ENCODE data around the gene CRTC1. TPM values are rescaled to one million over a fixed set of nuclear protein-coding genes. Genes with fewer than 3 reads are reported as not detected.

CRTC1 gene
- total RNA-seq, 1 donor from 2014 or later = 10.3 TPM

DNA sequence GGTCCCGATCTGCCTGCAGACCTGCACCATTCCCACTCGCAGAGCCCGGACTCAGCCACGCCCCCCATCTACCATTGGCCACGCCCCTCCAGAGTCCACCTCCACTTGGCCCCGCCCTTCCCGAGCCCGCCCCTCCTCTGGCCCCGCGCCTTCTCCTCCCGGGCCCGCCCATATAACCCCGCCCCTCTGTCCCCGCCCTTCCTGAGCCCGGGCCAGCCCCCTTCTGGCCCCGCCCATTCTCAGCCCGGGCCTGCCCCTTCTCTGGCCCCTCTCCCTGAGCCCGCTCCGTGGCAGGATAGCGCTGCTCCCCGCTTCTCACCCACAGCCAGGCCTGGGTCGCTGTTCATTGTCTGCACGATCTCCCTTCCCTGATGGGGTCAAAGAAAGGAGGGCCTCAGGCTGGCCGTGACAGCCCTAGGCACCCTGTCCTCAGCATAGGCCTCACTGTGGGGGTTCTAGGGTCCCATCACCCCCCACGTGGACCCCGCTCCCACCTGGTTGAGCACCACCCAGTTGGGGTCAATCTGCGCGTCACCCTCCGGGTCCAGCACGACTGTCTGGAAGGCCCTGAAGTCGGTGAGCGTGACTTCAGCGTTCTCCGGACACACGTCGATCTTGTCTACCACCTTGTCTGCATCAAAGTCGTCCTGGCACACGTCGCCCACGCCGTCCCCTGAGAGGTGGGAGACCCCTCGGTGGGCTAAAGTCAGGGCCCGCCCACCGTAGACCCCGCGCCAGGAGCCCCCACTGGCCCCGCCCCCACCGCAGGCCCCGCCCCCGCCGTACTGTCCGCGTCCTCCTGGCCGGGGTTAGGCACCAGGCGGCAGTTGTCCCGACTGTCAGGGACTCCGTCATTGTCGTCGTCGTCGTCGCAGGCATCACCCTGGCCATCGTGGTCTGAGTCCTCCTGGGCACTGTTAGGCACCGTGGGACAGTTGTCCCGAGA, 102.0 kb downstream of the CRTC1 start:
- DNase-seq = peak; percentile 85
- intact Hi-C loops (cut with micrococcal nuclease) = no loop called here
- ATAC-seq = peak; percentile 80

DNA sequence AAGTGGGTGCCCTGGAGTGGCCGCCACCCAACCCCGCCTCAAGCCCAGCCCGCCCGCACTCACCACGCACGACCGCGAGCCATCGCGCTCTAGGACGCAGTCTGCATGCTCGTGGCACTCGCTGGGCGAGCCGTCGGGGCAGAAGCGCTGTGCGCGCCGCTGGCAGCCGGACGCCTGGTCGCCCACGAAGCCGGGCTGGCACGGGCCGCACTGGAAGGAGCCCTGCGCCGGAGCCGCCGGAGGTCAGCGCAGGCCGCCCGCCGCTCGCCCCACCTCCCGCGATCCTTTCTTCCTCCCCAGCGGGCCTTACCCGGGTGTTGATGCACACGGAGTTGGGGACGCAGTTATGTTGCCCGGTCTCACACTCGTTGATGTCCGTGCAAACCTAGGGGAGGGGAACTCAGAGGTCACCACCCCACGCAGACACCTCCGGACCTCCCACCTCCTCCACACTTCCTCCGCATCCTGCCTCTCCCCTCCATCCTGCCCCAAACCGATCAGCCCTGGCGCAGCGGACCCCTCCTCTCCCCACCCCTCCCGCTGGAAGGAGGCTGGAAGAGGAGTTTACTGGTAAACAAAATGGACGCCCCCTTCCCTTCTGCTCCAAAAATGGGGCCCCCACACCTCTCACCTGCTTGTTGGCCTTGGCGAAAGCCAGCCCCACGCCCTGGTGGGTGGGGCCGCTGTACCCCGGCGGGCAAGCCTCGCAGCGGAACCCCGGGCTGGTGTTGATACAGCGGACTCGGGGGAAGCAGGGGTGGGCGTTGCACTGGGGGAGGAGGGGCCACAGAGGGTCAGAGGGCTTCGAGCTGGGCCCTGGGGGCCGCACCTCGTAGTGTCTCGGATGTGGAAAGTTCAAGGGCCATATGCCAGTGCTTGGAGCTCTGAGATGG, 105.3 kb downstream of the CRTC1 start:
- intact Hi-C loops (cut with micrococcal nuclease) = no loop called here
- ATAC-seq (no peak), DNase-seq (no peak)

DNA sequence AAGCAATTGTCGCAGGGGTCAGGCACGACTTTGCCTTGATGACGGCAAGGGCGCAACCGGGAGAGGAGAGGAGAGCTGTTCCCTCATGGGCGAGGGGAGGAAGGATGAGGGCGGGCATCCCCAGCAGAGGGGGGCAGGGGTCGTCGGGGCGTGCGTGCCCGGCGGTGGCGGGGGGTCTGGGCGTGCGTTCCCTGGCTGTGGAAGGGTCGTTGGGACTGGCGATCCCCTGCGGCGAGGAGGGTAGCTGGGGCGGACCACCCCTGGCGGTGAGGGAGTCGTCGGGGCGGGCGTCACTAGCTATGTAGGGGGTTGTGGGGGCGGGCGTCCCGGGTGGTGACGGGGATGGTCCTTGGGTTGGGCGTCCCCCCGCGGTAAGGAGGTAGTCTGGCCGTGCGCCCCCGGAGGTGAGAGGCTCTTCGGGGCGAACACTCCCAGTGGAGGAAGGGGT, 106.0 kb downstream of the CRTC1 start:
- ATAC-seq (no peak), DNase-seq (no peak)
- intact Hi-C loops (cut with micrococcal nuclease) = no loop called here

DNA sequence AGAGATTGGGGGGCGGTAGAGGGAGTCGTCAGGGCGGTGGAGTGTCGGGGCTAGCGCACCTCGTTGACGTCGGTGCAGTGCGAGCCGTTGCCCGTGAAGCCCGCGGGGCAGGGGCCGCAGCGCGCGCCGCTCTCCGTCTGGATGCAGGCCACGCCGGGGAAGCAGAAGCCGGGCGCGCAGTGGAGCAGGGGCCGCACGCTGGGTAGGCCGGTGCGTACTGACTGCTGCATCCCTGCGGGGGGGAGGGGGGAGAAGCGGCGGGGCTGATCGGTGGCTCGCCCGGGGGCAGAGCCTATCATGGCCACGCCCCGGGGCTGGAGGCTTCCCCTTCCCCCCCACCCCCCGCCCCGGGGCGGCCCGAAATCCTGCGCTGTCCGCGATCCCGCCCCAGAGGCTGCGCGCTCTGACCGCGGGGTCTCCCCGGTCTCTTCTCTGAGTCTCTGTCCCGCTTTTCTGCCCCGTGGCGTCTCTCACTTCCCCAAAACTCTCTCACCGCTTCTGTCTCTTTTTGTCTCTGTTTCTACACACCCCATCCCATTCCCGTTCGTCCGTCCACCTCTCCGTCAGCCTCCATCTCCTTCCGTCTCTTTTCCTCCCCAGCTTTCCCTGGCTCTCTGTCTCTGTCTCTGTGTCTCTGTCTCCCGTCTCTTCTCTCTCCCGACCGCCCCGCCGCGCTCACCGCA, 106.5 kb downstream of the CRTC1 start:
- intact Hi-C loops (cut with micrococcal nuclease) = no loop called here
- ATAC-seq (peak; percentile 24), DNase-seq (peak; percentile 60)

DNA sequence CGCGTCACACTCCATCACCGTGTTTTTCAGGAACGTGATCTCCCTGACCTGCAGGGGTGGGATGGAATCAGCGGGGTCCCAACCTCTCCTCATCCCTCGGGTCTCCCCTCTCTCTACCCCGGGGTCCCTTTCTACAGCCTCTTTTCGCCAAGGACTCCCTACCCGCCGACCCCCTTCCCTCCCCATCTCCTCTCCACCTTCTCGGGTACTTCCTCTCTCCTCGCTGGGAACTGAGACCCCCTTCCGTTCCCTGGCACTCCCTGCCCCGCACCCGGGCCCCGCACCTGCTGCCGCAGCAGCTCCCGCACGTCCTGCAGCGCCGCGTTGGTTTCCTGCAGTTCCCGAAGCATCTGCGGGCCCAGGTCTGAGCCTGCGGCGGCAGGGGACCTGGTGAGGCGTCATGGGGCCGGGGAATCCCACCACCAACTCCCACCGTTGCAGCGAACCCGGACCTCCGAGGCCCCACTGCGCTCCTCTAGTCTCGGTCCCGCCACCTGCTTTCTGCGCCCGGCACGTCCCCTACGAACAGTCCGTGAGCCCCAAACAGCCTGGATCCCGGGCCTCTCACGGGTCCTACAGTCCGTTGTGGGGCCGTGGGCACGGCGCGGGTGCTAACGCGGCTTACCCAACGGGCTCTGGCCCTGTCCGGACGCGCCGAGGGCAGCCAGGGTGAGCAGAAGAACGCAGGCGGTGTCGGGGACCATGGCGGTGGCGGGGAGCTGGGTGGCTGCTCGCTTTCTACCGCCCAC, 107.3 kb downstream of the CRTC1 start, which contains the start of gene COMP:
TSS of gene COMP (minus strand) at position 740 of the 749 bp plus-strand sequence. CDS start at position 704, 36 bp downstream.
- ATAC-seq = no peak
- intact Hi-C loops (cut with micrococcal nuclease) = no loop called here
- DNase-seq = no peak

DNA sequence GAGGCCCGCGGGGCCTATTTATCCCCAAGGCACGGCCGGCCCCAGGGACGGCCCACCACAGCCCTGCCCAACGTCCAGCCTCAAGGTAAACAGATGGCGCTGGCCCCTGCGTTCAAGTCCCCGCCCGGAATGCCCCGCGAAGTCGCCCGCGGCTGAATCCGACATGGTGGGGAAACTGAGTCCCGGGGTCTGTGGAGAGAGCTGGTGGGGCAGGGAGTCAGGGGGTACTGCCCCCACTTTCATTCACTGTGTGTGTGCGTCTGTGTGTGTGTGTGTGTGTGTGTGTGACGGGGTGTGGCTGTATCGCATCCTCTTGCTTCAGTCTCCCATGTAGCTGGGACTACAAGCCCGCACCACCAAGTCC, 107.8 kb downstream of the CRTC1 start:
- intact Hi-C loops (cut with micrococcal nuclease) = no loop called here
- ATAC-seq = no peak
- DNase-seq = no peak

DNA sequence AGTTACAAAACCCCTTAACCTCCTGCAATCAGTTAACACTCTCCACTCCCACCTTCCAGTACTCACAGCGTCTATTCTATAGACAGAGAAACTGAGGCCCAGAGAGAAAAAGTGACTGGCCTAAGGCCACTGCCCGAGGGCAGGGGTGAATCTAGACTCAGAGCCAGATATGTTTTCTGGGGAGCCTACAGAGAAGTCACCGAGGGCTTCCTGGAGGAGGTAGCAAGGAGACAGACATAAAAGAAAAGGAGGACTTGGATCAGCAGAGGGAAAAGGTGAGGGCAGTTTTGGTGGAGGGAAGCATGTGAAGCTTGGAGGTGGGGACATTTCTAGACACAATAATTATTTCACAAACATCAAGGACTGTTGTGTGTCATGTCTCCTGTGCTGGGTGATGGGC, 109.2 kb downstream of the CRTC1 start:
- ATAC-seq (no peak), DNase-seq (no peak)
- intact Hi-C loops (cut with micrococcal nuclease) = no loop called here

DNA sequence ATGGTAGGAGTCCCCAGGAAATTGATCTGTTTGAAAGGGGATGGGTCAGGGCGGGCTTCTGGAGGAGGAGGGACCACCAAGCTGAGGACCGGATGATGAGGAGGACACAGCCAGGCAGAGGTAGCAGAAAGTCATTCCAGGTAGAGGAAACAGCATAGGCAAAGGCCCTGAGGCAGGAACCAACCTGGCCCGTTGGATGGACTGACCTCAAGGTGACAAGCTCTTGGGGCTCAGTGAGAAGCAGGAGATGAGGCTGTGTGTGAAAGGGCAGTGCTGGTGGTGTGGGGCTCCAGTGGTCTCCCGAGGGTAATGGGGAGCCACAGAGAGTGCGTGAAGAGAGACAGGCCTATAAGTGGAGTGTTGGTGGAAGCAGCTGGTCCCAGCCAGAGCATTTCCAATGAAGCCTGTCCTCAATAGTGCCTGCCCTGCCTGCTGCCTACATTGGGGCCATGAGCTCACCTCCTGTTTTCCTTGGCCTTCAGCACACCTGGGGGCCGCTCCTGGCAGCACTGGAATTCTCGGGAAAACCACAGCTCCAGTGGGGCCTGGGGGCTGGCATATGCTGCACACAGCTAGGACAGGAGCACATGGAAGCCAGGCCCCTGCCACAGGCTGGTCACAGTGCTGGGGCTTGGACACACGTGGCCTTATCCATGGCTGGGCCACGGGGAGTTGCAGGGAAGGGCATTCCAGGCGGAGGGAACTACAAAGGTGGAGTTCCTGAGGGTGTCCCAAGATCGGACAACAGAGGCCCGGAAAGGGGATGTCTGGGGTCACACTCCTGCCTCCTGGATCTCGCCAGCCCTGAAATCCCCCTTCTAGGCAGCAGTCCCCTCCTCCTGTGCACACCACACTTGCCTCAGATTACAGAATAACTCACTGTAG, 109.9 kb downstream of the CRTC1 start:
- ATAC-seq (no peak), DNase-seq (no peak)
- intact Hi-C loops (cut with micrococcal nuclease) = no loop called here

DNA sequence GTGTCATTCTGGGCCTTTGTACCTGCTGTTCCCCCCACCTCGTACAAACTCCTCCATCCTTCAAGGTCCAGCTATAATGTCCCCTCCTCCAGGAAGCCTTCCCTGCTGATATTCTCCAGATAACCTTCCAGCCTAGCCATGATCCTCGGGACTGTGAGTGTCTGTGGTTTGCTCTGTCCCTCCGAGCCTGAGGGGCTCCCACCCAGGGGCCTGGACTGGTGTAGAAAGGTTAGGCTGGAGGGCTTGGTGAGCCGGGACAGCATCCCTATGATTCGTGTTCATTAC, 110.5 kb downstream of the CRTC1 start:
- intact Hi-C loops (cut with micrococcal nuclease) = no loop called here
- DNase-seq (no peak), ATAC-seq (no peak)

DNA sequence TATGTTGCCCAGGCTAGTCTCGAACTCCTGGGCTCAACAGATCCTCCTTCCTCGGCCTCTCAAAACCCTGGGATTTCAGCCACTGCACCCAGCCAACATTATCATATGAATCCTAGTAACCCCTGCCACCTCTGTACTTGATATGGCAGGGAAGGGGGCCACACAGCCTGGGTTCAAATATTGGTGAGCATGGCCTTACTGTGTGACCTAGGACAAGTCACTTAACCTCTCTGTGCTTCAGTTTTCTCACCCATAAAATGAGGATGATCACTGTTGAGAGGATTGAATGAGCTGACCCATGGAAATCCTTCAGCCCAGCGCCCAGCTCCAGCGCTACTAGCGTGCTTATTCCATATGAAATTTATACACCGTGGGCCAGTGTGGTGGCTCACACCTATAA, 111.2 kb downstream of the CRTC1 start:
- ATAC-seq = no peak
- no peak for DNase-seq
- intact Hi-C loops (cut with micrococcal nuclease) = no loop called here

DNA sequence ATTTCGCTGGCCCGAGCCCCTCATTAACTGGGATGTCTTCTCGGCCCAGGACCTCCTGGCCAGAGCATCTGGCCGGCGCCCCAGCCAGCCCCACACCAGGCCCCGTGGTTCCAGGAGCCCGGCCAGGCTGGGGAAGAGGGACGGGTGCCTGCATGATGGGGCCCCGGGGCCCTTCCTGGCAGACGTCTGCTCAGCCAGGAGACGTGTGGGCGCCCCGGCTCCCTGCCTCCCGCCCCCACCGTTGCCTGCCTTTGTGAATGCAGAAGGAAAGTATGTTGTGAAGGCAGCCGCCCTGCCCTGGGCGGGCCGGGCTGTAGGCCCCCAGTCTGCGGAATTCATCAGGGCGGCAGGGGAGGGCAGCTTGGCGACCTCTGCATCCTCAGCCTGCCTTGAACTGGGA, 112.1 kb downstream of the CRTC1 start:
- no peak for DNase-seq

DNA sequence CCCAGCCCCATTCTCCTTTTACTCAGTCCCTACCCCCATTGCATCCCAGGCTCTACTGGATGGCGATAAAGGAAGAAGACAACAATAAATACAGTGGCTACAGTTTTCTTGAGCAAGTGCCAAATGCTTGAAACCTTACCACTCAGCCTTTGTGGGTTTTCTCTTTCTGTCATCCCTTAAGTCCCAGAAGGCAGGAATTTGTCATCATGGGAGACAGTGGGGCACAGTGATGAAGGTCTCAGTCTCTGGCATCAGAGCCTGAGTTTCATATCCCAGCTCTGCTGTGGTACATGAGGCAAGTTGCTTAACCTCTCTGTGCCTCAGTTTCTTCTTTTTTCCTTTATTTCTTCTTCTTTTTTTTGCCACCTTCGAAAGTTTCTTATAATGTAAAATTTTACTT, 112.8 kb downstream of the CRTC1 start:
- intact Hi-C loops (cut with micrococcal nuclease) = no loop called here
- ATAC-seq = no peak
- no peak for DNase-seq

More for the DNA sequence above, 112.1 kb downstream of the CRTC1 start:
- peak; percentile 46 for ATAC-seq
- intact Hi-C loops (cut with micrococcal nuclease) = no loop called here

DNA sequence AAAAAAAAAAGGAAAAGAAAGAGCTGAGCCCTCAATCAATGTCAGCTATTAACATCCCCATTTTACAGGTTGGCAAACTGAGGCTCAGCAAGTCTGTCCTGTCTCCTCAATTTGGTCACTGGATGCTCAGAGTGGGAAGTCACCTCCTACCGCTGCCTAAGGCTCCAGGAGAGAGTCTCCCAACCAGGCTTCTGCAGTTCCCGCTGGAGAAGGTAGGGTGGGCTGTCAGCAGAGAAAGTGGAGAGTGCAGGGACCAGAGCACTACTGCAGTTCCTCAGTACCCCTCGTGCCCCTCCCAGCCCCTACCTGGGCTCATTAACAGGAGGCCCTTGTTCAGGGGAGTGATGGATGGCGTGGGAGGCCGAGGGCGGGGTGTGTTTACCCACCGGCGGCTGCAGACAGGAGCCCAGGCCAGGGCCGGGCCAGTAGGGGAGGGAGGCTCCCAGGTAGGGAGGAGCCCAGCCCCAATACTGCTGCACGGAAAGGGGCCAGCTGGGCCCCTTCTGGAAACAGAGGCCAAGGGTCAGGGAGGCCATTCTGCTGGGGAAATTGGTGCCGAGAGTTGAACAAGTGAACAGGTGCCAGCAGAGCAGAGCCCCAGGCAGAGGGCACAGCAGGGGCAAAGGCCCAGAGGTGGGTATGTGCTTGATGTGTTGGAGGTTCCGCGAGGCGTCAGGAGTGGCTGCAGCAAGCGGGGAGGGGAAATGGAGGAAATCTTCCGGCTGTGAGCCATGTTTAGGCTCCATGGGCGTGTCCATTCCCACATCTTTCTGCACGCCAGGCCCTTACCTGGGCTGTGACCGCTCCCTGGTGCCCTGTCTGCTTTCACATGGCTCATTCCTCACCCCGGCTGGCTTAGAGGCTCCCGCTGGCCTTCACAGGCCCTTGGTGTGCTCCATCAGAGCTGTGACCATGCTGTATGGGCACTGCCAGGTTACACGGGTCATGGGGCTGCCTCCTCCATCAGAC, 115.2 kb downstream of the CRTC1 start:
- intact Hi-C loops (cut with micrococcal nuclease) = no loop called here
- ATAC-seq (no peak), DNase-seq (no peak)

DNA sequence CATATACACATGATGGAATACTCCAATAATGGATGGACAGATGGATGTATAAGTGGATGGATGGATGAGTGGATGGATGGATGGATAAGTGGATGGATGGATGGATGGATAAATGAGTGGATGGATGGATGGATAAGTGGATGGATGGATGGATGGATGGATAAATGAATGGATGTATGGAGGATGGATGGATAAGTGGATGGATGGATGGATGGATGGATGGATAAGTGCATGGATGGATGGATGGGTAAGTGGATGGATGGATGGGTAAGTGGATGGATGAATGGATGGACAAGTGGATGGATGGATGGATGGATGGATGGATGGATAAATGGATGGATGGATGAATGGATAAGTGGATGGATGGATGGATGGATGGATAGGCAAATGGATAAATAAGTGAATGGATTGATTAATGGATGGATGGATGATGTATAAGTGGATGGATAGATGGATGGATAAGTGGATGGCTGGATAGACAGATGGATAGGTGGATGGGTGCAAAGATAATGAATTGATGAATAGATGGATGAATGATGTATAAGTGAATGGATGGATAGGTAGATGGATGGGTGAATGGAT, 116.0 kb downstream of the CRTC1 start:
- ATAC-seq (no peak), DNase-seq (no peak)
- intact Hi-C loops (cut with micrococcal nuclease) = no loop called here

DNA sequence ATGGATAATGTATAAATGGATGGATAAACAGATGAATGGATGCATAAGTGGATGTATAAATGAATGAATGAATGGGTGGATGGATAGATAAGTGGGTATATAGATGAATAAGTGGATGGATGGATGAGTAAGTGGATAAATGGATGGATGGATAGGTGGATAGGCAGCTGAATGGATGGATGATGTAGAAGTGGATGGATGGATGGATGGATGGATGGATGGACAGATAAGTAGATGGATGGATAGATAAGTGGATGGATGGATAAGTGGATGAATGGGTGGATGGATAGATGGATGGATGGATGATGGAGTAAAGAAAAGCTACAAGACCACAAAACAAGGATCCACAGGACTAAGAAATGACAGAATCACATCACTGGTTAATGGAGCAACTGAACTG, 116.6 kb downstream of the CRTC1 start:
- intact Hi-C loops (cut with micrococcal nuclease) = no loop called here
- no peak for DNase-seq
- no peak for ATAC-seq

DNA sequence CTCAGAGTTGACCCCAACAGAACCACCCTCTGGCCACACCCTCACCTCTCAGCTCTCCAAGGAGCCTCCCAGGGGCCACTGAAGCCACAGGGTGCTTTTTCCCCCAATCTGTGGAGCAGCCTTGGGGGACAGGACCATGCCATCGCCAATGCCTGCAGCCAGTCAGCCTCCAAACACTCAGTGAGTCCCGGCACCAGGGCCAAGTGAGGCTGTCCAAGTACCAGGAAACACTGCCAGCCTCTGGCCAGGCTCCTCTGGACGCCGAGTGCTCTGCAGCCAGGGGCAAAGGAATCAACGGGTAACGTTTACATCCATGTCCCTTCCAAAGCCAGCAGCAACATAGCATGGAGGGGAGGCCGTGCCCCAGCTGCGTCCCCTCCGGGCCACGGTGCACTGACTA, 117.2 kb downstream of the CRTC1 start:
- intact Hi-C loops (cut with micrococcal nuclease) = no loop called here
- no peak for DNase-seq
- no peak for ATAC-seq

DNA sequence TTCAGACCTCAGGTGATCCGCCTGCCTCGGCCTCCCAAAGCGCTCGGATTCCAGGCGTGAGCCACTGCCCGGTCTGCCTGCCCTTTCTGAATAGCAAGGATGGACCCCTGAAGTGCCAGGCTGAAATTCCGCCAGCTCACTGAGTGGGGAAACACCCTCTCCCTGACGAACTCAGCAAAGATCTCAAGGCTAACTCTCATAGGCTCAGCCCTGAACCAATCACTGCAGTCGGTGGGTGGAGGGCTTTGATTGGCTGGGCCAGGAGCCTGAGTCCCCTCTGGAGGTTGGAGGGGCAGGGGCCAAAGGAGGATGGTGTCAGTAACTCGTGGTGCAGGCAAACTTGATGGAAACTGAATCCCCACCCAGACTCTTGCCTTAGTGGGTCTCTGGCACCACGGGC, 118.9 kb downstream of the CRTC1 start:
- DNase-seq (no peak), ATAC-seq (no peak)
- intact Hi-C loops (cut with micrococcal nuclease) = no loop called here
